NCI-H2029 treated with DMSO at 0.1 percent for 48 hours (cell line): Measurements from ENCODE around the gene SMOC1.

Experiments
- DNase-seq: peaks from one replicate; lab custom pipeline; 2025; lab: John Stamatoyannopoulos, UW

Gene SMOC1

GRCh38 chr14:69863083-69863482 is 16.1 kb upstream of the SMOC1 start:
- no peak for DNase-seq

- no peak for DNase-seq
Observed at GRCh38 chr14:69865701-69866365, 13.4 kb upstream of the SMOC1 start.

GRCh38 chr14:69868363-69868963 is 10.8 kb upstream of the SMOC1 start:
- no peak for DNase-seq

GRCh38 chr14:69870613-69871012 is 8.6 kb upstream of the SMOC1 start:
- no peak for DNase-seq

- no peak for DNase-seq
Observed at GRCh38 chr14:69873877-69874780, 5.1 kb upstream of the SMOC1 start.

GRCh38 chr14:69876221-69876847 is 2.9 kb upstream of the SMOC1 start:
- no peak for DNase-seq

GRCh38 chr14:69876848-69877306 is 2.3 kb upstream of the SMOC1 start:
- DNase-seq, result no peak

- DNase-seq, result no peak
Observed at GRCh38 chr14:69877492-69877891, 1.7 kb upstream of the SMOC1 start.

- DNase-seq, result no peak
Observed at GRCh38 chr14:69878251-69878650, 965 bp upstream of the SMOC1 start.

- DNase-seq, result no peak
Observed at GRCh38 chr14:69880044-69880487, 850 bp downstream of the SMOC1 start.

GRCh38 chr14:69880893-69881292 is 1.7 kb downstream of the SMOC1 start:
- DNase-seq, result no peak

- no peak for DNase-seq
Observed at GRCh38 chr14:69882116-69882864, 3.1 kb downstream of the SMOC1 start.

- DNase-seq, result no peak
Observed at GRCh38 chr14:69882915-69883314, 3.7 kb downstream of the SMOC1 start.

GRCh38 chr14:69886453-69887242 is 7.4 kb downstream of the SMOC1 start:
- no peak for DNase-seq

GRCh38 chr14:69887740-69888657 is 8.8 kb downstream of the SMOC1 start:
- DNase-seq, result no peak

- DNase-seq, result no peak
Observed at GRCh38 chr14:69891422-69891821, 12.2 kb downstream of the SMOC1 start.

- DNase-seq, result no peak
Observed at GRCh38 chr14:69895109-69895508, 15.9 kb downstream of the SMOC1 start.

- no peak for DNase-seq
Observed at GRCh38 chr14:69896080-69896479, 16.9 kb downstream of the SMOC1 start.

GRCh38 chr14:69896972-69897371 is 17.8 kb downstream of the SMOC1 start:
- DNase-seq, result no peak

- DNase-seq, result no peak
Observed at GRCh38 chr14:69900603-69901002, 21.4 kb downstream of the SMOC1 start.
